K562 (cell line): Measurements from ENCODE around the gene ORAI2. TPM values are rescaled to one million over a fixed set of nuclear protein-coding genes. Genes with fewer than 3 reads are reported as not detected.

Experiments used
- CGGBP1 ChIP-seq: fragments of 250-450 bp; sonication (Bioruptor Pico); IDR thresholded peaks from 2 replicates; pipeline ENCODE4 v1.9.0; 2021; ENCODE audit warnings: mild to moderate bottlenecking
- E2F4 ChIP-seq: sonication (generic); formaldehyde crosslinking; IDR thresholded peaks from 2 replicates; pipeline ENCODE4 v1.8.0; 2022; ENCODE audit warnings: mild to moderate bottlenecking, low read depth, missing genetic modification reagents
- FUS ChIP-seq: fragments of 200-400 bp; formaldehyde crosslinking; optimal IDR thresholded peaks from 2 replicates; pipeline ENCODE3; 2017; ENCODE audit warnings: low read depth, low read length
- KHSRP ChIP-seq: fragments of 450-650 bp; IDR thresholded peaks from 2 replicates; pipeline ENCODE4 v1.6.1; 2017
- POU5F1 ChIP-seq: fragments of 150-350 bp; IDR thresholded peaks from 2 replicates; pipeline ENCODE4 v1.6.1; 2014; ENCODE audit warnings: borderline replicate concordance, low read length, low read depth, mild to moderate bottlenecking; ENCODE audit not compliant: partially characterized antibody
- RAD21 ChIP-seq, 2 experiments: fragments of 250-450 bp in 1 of 2; fragments of 450-650 bp in 1 of 2; sonication (Bioruptor Pico) in 1 of 2; formaldehyde crosslinking in 1 of 2; IDR thresholded peaks in 1 of 2; conservative IDR thresholded peaks in 1 of 2; 2 replicates each; pipeline versions ENCODE4 v1.4.0 to v1.8.0; 2020 to 2022; ENCODE audit warnings: mild to moderate bottlenecking in 2 of 2, moderate library complexity in 1 of 2
- RBM34 ChIP-seq: fragments of 200-400 bp; formaldehyde crosslinking; IDR thresholded peaks from 2 replicates; pipeline ENCODE4 v1.6.1; 2018; ENCODE audit warnings: low read length, borderline replicate concordance; ENCODE audit not compliant: insufficient read depth
- RBM39 ChIP-seq: fragments of 200-400 bp; formaldehyde crosslinking; optimal IDR thresholded peaks from 2 replicates; pipeline ENCODE3; 2018; ENCODE audit warnings: low read depth, low read length
- RCOR1 ChIP-seq, 2 experiments: IDR thresholded peaks; 2 replicates each; pipeline ENCODE4 v1.6.1; 2012; ENCODE audit warnings: low read depth in 2 of 2, low read length in 2 of 2, borderline replicate concordance in 1 of 2, improper control_type of control experiment in 1 of 2
- TFAM ChIP-seq: fragments of 250-450 bp; sonication (Bioruptor Pico); conservative IDR thresholded peaks from 2 replicates; pipeline ENCODE4 v1.5.0; 2021; ENCODE audit warnings: mild to moderate bottlenecking, moderate library complexity
- TFE3 ChIP-seq: fragments of 450-650 bp; formaldehyde crosslinking; IDR thresholded peaks from 2 replicates; pipeline ENCODE4 v1.4.0; 2020; ENCODE audit warnings: mild to moderate bottlenecking, mixed read lengths
- TGIF2 ChIP-seq: sonication (generic); formaldehyde crosslinking; IDR thresholded peaks from 2 replicates; pipeline ENCODE4 v1.8.1; 2022; ENCODE audit warnings: mild to moderate bottlenecking, missing genetic modification reagents, moderate library complexity
- TRIM28 ChIP-seq: fragments of 450-650 bp; IDR thresholded peaks from 2 replicates; pipeline ENCODE4 v1.6.1; 2017
- ZNF124 ChIP-seq: sonication (generic); formaldehyde crosslinking; IDR thresholded peaks from 2 replicates; pipeline ENCODE4 v1.8.1; 2022; ENCODE audit warnings: missing genetic modification reagents
- ZNF318 ChIP-seq, 2 experiments: fragments of 450-650 bp; IDR thresholded peaks; 2 replicates each; pipeline ENCODE4 v1.6.1; 2016; ENCODE audit warnings: mild to moderate bottlenecking in 2 of 2, borderline replicate concordance in 1 of 2, low read depth in 1 of 2, moderate library complexity in 1 of 2
- polyA plus RNA-seq, 8 experiments: library from polyadenylated mRNA; depleted of rRNA in 4 of 8; stranded (reverse) in 5 of 8; unstranded in 3 of 8; fragments of >200 nt; fragmentation: Nextera tagmentation in 2 of 8; fragmentation: Illumina TruSeq in 1 of 8; extraction: Ambion mirVana in 2 of 8; extraction: Trizol in 1 of 8; gene quantifications; 2 replicates each; pipeline versions ENCODE4 v1.2.1 to v1.2.3, GENCODE V29; 2011 to 2014; ENCODE audit warnings: inconsistent platforms in 1 of 8, missing spikeins in 1 of 8
- total RNA-seq, 7 experiments: library from RNA; depleted of rRNA in 6 of 7; stranded (reverse); fragments of >200 nt in 6 of 7; fragmentation: Illumina TruSeq in 2 of 7; extraction: Trizol in 2 of 7; gene quantifications; 2 replicates each; pipeline versions ENCODE4 v1.2.1 to v1.2.3, GENCODE V29; 2011 to 2021; ENCODE audit warnings: low replicate concordance in 1 of 7

Gene ORAI2
- total and polyA plus RNA-seq, 9 of the 15 experiments (the other 6 are each of a cell fraction or from before 2014, with no cell fraction given): 1.1 to 27.7 (median 9.2) TPM

- no peak for TF ChIP-seq ZNF318 (IDR thresholded peaks at IDR 0.05; ENCODE audit: borderline replicate concordance in 1 of 2, low read depth in 1 of 2)
- TF ChIP-seq E2F4: no peak
- no peak for TF ChIP-seq RBM34
- TF ChIP-seq CGGBP1 (CRISPR knock-in tag): no peak
- TF ChIP-seq TRIM28: no peak
- peak; percentile 76 to 87 for TF ChIP-seq RAD21 (CRISPR knock-in tag; conservative IDR thresholded peaks at IDR 0.05 in 1 of 2, IDR thresholded peaks at IDR 0.05 in 1 of 2)
- TF ChIP-seq FUS: no peak
- TF ChIP-seq TFE3 (CRISPR knock-in tag): no peak
- TF ChIP-seq POU5F1: no peak
- no peak for TF ChIP-seq KHSRP
- TF ChIP-seq RCOR1 (IDR thresholded peaks at IDR 0.05; ENCODE audit: borderline replicate concordance in 1 of 2, low read depth in 2 of 2, low read length in 2 of 2): 0 out of 4 replicates have a peak, but pooled peaks of 1 of the 2 experiments have one; percentile 49
- TF ChIP-seq RBM39: no peak
- 0 out of 2 replicates have a peak, but pooled peaks have one; percentile 45 for TF ChIP-seq TGIF2 (CRISPR knock-in tag)
- TF ChIP-seq ZNF124 (CRISPR knock-in tag): no peak
- no peak for TF ChIP-seq TFAM
Measured at GRCh38 chr7:102390697-102391484, 42.5 kb upstream of the ORAI2 start (continued).
